GM06990 (cell line): Measurements from ENCODE around the gene APBA2.

Experiments used
- DNase-seq: peaks from one replicate; pipeline ENCODE4 v3.0.0-alpha.2; 2011; ENCODE audit not compliant: insufficient read length; ENCODE audit errors: extremely low read depth
- H3K27me3 ChIP-seq: replicated peaks from 2 replicates; pipeline ENCODE4 v1.6.0; 2011; ENCODE audit warnings: low read length; ENCODE audit not compliant: control insufficient read depth, insufficient read depth
- H3K36me3 ChIP-seq: 2 replicates; pipeline ENCODE4 v1.5.1; 2011; ENCODE audit warnings: low read length; ENCODE audit not compliant: control insufficient read depth, insufficient read depth
- H3K4me3 ChIP-seq: replicated peaks from 2 replicates; pipeline ENCODE4 v1.5.1; 2011; ENCODE audit warnings: low read depth, mild to moderate bottlenecking, control low read depth, low read length
- TF ChIP-seq, protein P1 (sequence below): IDR thresholded peaks from 2 replicates; pipeline ENCODE4 v1.5.1; 2011; ENCODE audit warnings: low read length, control low read depth, mild to moderate bottlenecking, inconsistent platforms; ENCODE audit not compliant: insufficient read depth, poor library complexity, severe bottlenecking

APBA2 gene

DNA sequence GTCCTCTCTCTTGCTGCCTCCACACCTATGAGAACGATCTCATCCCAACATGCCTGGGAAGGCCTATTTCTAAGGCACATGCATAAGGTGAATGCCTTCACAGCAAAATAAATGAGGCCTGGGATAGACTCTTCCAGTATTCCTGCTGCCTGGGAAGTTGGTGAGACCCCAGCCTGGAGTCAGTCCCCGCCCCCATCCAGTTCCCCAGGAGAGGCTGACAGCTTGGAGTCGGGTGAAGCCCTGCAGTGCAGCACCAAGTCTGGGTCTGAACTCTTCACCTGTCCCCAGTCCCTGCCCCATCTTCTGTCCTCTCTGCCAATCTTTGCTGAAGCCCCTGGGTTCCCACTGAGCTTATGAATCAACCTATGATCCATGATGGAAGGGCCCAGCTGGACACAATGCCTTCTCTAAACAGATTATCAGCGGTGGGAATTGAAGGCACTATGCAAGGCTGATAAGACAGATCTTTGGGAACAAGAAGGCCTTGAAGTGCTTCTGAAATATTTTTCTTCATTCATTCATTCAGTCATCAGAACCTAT is 10.2 kb upstream of the APBA2 start:
- no peak for DNase-seq
- no peaks in the 10 kb centered on the region for H3K36me3 ChIP-seq
- H3K4me3 ChIP-seq: no peak overlapping the region
- no peaks in the 10 kb centered on the region; the same call in none of the 2 replicates for H3K27me3 ChIP-seq
- TF ChIP-seq, protein P1, sequence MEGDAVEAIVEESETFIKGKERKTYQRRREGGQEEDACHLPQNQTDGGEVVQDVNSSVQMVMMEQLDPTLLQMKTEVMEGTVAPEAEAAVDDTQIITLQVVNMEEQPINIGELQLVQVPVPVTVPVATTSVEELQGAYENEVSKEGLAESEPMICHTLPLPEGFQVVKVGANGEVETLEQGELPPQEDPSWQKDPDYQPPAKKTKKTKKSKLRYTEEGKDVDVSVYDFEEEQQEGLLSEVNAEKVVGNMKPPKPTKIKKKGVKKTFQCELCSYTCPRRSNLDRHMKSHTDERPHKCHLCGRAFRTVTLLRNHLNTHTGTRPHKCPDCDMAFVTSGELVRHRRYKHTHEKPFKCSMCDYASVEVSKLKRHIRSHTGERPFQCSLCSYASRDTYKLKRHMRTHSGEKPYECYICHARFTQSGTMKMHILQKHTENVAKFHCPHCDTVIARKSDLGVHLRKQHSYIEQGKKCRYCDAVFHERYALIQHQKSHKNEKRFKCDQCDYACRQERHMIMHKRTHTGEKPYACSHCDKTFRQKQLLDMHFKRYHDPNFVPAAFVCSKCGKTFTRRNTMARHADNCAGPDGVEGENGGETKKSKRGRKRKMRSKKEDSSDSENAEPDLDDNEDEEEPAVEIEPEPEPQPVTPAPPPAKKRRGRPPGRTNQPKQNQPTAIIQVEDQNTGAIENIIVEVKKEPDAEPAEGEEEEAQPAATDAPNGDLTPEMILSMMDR: no peak

GRCh38 chr15:28876131-28876844 is 9.5 kb upstream of the APBA2 start:
- DNase-seq: no peak
- TF ChIP-seq, protein P1: no peak
- Histone ChIP-seq H3K27me3 (no peaks in the 10 kb centered on the region; the same call in none of the 2 replicates), H3K36me3 (no peaks in the 10 kb centered on the region), H3K4me3 (no peak overlapping the region)

DNA sequence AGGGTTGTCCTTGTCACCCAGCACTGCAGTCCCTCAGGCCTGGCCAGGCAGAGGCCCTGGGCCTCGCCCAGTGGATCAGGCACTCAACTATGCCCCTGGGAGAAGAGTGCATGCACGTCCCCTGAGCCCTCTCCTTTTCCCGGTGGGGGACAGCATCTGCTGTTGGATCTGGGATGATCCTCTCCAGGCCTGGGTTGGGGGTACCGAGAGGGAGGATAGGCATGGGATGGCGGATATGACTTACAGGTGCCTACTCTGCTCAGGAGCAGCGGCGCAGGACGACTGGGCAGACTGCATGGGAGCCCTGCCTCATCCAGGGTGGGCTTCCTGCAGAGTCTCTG is 9.0 kb upstream of the APBA2 start:
- Histone ChIP-seq H3K4me3 (no peak overlapping the region), H3K27me3 (no peaks in the 10 kb centered on the region; the same call in none of the 2 replicates), H3K36me3 (no peaks in the 10 kb centered on the region)
- no peak for DNase-seq
- TF ChIP-seq, protein P1: no peak

DNA sequence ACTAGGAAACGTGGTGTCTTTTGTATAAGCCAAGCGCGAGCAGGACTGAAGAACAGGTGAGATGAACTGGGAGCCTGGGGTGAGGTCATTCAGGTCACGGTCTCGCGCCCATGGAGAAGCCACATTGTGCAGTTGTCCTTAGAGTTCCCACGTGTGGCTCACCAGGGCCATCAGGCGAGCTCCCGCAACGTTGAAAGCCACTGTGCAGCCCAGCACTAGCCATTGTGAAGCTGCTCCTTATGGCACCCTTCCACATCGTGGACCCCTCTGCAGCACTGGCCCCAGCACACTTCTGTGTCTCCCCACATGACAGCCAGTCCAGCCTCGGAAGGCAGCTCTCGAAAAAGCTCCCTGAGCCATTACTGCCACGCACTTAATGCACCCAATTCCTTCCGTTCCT is 7.6 kb upstream of the APBA2 start:
- TF ChIP-seq, protein P1: no peak

GRCh38 chr15:28879551-28879950 is 6.2 kb upstream of the APBA2 start:
- no peak overlapping the region for H3K4me3 ChIP-seq
- H3K36me3 ChIP-seq: no peaks in the 10 kb centered on the region
- TF ChIP-seq, protein P1: no peak
- no peaks in the 10 kb centered on the region for H3K27me3 ChIP-seq
- no peak for DNase-seq

More for the DNA sequence above, 7.6 kb upstream of the APBA2 start:
- DNase-seq: no peak
- Histone ChIP-seq H3K36me3 (no peaks in the 10 kb centered on the region), H3K27me3 (no peaks in the 10 kb centered on the region; the same call in 1 of the 2 replicates), H3K4me3 (no peak overlapping the region)
